Measurements from ENCODE around the gene PLAC9. TPM values are rescaled to one million over a fixed set of nuclear protein-coding genes. Genes with fewer than 3 reads are reported as not detected.

PLAC9 gene
- total RNA-seq, 1 donor from 2014 or later = not detected

DNA sequence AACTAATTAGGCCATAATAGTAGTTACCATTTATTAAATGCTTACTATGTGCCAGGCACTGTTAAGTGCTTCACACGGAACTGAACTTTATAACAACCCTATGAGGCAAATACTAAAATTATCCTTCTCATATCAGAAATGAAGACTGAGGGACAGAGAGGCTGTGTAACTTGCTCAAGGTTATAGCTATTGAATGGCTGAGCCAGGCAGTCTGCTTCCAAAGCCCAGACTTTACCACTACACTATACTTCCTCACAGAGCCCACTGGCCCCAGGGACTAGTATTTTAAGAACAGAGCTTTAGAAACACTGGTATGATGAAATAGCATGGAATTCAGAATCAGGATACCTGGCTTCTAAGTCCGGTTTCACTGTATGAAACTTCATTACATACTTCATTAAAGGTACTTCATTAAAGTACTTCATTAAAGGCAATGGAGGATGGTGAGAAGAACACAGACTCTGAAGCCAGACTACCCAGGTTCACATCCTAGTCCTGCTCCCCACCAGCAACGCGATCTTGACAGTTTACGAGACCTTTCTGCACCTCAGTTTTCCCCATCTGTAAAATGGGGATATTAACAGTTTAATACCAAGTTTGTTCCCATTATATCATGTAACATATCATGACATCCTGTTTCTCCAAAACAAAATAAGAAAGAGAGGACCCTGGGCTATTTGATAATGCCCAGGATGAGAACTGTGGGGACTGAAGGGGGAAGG, 53.2 kb downstream of the PLAC9 start:
- Histone ChIP-seq H3K4me3 (no peak overlapping the region), H3K4me1 (no peaks in the 10 kb centered on the region), H3K4me2 (no peak overlapping the region), H3K27ac (no peak overlapping the region), H4K20me1 (ENCODE audit: low read depth) (no peaks in the 10 kb centered on the region), H2AFZ (replicated peaks) (no peak overlapping the region), H3K79me2 (ENCODE audit: low read depth) (no peaks in the 10 kb centered on the region), H3K27me3 (no peaks in the 10 kb centered on the region), H3K9me3 (ENCODE audit: low read depth) (no peaks in the 10 kb centered on the region), H3K36me3 (no peaks in the 10 kb centered on the region), H3K9ac (no peak overlapping the region), H3F3A (ENCODE audit: low read depth) (no peaks in the 10 kb centered on the region)
- Mint-ChIP-seq H3K27ac (no peak overlapping the region), H3K4me3 (no peak overlapping the region), H3K36me3 (no peaks in the 10 kb centered on the region), H3K4me1 (no peaks in the 10 kb centered on the region), H3K9me3 (no peaks in the 10 kb centered on the region), H3K27me3 (ENCODE audit: insufficient read depth, low read depth) (peaks cover 4% of the 10 kb centered on the region)
- DNase-seq (ENCODE audit: low spot score) = no peak
- TF ChIP-seq EZH2 (IDR thresholded peaks at IDR 0.05) (no peak), CTCF (IDR thresholded peaks at IDR 0.05) (no peak), EZH2phosphoT487 (IDR thresholded peaks at IDR 0.05) (no peak)

GRCh38 chr10:80186364-80187012, 54.0 kb downstream of the PLAC9 start:
- Histone ChIP-seq H3K4me2 (no peak overlapping the region), H3K4me3 (no peak overlapping the region), H2AFZ (replicated peaks) (no peak overlapping the region), H3F3A (ENCODE audit: low read depth) (no peaks in the 10 kb centered on the region), H3K9ac (no peak overlapping the region), H3K36me3 (no peaks in the 10 kb centered on the region), H3K79me2 (ENCODE audit: low read depth) (no peaks in the 10 kb centered on the region), H3K27me3 (no peaks in the 10 kb centered on the region), H3K4me1 (no peaks in the 10 kb centered on the region), H3K27ac (no peak overlapping the region), H3K9me3 (ENCODE audit: low read depth) (no peaks in the 10 kb centered on the region), H4K20me1 (ENCODE audit: low read depth) (no peaks in the 10 kb centered on the region)
- TF ChIP-seq CTCF (IDR thresholded peaks at IDR 0.05) (no peak), EZH2phosphoT487 (IDR thresholded peaks at IDR 0.05) (no peak), EZH2 (IDR thresholded peaks at IDR 0.05) (no peak)
- Mint-ChIP-seq H3K27ac (no peak overlapping the region), H3K36me3 (no peaks in the 10 kb centered on the region), H3K27me3 (ENCODE audit: insufficient read depth, low read depth) (peaks cover 4% of the 10 kb centered on the region), H3K4me1 (no peaks in the 10 kb centered on the region), H3K9me3 (peaks cover 2% of the 10 kb centered on the region), H3K4me3 (no peak overlapping the region)
- DNase-seq (ENCODE audit: low spot score) = no peak

GRCh38 chr10:80187060-80187459, 54.5 kb downstream of the PLAC9 start:
- no peak for DNase-seq (ENCODE audit: low spot score)
- no peak for TF ChIP-seq EZH2phosphoT487 (IDR thresholded peaks at IDR 0.05)
- no peak for TF ChIP-seq CTCF (IDR thresholded peaks at IDR 0.05)
- no peak for TF ChIP-seq EZH2 (IDR thresholded peaks at IDR 0.05)
- H3K9me3 Mint-ChIP-seq = peaks cover 2% of the 10 kb centered on the region
- Histone ChIP-seq H3K79me2 (ENCODE audit: low read depth) (no peaks in the 10 kb centered on the region), H4K20me1 (ENCODE audit: low read depth) (no peaks in the 10 kb centered on the region), H3K4me1 (no peaks in the 10 kb centered on the region), H2AFZ (replicated peaks) (no peak overlapping the region), H3K4me2 (no peak overlapping the region), H3K27ac (no peak overlapping the region), H3K9me3 (ENCODE audit: low read depth) (no peaks in the 10 kb centered on the region), H3K4me3 (no peak overlapping the region), H3F3A (ENCODE audit: low read depth) (no peaks in the 10 kb centered on the region), H3K36me3 (no peaks in the 10 kb centered on the region), H3K27me3 (no peaks in the 10 kb centered on the region), H3K9ac (no peak overlapping the region)
- peaks cover 4% of the 10 kb centered on the region for H3K27me3 Mint-ChIP-seq (ENCODE audit: insufficient read depth, low read depth)
- H3K4me1 Mint-ChIP-seq = no peaks in the 10 kb centered on the region
- no peak overlapping the region for H3K4me3 Mint-ChIP-seq
- peak overlapping the region; percentile 35 for H3K27ac Mint-ChIP-seq
- no peaks in the 10 kb centered on the region for H3K36me3 Mint-ChIP-seq

Data from neural progenitor cell (in vitro differentiated cells).